Tongue (tissue), 3 donors: ENCODE results near the gene RIPK3. TPM values are rescaled to one million over a fixed set of nuclear protein-coding genes. Genes with fewer than 3 reads are reported as not detected.

Experiments used
- DNase-seq: peaks from one replicate; pipeline ENCODE4 v3.0.0-alpha.2; 2015
- small RNA-seq: library from RNA; depleted of rRNA; stranded (forward); fragments of <200 nt; gene quantifications from one replicate; pipeline ENCODE3, GENCODE V24; 2014; ENCODE audit warnings: low replicate concordance
- total RNA-seq: library from RNA; depleted of rRNA; stranded (reverse); fragments of >200 nt; gene quantifications from one replicate; pipeline ENCODE4 v1.2.3, GENCODE V29; 2014

Gene RIPK3
- total RNA-seq, 1 donor from 2014 or later, result 5.5 TPM

DNA sequence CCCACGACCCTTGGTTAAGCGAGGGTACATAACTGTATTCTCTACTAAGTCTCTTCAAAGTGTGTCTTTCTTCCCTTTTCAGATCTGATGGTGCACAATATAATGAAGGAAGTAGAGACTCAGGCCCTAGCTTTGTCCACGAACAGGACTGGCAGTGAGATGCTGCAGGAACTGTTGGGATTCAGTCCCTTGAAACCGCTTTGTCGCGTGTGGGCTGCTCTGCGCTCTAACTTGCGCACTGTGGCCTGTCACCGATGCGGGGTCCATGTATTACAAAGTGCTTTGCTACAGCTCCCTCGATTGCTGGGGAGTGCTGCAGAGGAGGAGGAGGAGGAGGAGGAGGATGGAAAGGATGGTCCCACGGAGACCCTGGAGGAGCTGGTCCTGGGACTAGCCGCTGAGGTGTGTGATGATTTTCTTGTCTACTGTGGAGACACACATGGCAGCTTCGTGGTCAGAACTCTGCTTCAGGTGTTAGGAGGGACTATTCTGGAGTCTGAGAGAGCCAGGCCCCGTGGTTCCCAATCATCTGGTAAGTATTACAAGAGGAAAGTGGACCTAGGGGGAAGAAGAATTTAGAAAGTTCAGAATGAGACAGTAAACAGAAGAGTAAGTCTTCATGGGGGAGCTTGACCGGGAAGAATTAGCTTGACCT, 39.3 kb downstream of the RIPK3 start:
- DNase-seq, result no peak

DNA sequence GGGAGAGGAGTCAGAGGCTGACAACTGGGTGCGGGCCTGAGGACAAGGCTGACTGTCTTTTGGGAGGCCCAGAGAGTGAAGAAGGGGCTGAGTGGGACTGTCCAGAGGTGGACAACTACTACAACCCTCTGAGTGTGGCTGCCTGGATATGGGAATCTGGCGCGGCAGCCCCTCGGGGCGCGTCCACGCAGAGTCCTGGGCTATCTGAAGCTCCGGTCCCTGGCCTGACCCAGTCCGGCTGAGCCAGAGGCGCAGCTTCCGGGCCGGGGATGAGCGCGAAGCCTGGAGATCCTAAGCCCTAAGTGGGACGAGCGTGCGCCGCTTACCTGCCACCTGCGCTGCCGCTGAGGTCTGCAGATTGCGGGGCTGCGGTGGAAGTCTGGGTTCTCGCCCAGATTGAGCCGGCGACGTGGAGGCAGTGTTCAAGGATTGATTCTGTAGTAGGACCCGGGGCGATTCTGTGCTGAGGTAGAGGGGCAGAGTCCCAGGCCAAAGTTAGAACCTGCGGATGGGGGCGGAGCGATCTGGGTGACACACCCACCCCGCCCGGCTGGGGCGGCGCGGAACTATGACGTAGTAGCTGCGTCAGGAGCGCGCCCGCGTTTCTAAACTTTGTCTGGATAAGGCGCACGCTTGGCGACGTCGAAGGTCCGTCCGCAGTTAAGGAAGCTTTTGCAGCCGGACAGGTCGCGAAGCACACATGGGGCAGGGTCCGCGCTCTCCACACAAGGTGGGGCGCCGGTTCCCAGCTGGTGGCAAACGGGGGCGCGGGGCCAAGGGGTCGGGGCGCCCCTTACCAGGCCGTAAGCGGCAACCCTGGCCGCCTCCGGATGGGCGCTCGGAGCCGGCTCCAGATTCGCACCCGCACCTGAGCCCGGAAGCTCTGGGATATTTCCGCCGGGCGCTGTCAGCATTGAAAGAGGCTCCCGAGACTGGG, 40.3 kb downstream of the RIPK3 start, which contains the start of the genes DHRS1 and NOP9:
DHRS1 (minus strand) TSS at position 526 of the 937 bp plus-strand sequence. CDS start 674 bp downstream, outside the sequence.
NOP9 (plus strand) TSS at position 596 of the 937 bp plus-strand sequence; CDS start at position 701, 105 bp downstream.
- peak; percentile 96 for DNase-seq

GRCh38 chr14:24298892-24299254, 40.9 kb downstream of the RIPK3 start:
- no peak for DNase-seq

- peak; percentile 37 for DNase-seq
Measured at GRCh38 chr14:24297190-24297964, 42.4 kb downstream of the RIPK3 start.

DNA sequence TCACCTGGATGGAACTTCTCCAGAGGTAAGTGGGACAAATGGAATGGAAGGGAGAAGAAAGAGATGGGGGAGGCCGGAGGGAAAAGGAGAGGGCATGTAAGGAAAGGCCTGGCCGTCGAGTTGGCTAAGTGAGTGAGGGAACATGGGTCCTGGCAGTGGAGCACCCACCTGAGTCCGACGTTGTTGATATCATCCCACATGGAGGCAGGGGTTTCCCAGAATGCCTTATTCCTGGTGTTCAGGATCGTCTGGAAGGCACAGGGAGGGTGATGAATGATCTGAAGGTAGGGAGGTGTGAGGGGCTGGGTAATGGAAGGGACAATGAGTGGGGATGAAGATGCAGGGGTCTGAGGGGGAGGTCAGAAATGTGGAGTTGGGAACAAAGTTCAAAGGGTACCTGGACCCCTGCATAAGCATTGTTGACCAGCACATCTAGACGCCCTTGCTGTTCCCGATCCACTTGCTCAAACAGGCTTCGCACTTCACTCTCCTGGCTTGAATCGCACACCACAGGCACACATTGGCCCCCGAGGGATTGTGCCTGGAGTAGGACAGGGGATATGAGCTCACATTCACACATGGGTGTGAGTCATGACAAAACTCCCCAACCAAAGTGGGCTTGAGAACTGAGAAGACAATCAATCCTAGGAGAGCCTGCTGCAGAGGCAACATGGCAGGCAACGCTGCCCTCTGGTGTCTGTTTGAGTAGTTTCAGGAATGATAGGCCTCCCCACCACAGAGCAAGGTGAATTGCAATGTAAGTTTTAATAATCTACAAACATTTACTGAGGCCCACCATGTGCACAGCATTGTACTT, 43.2 kb downstream of the RIPK3 start:
- DNase-seq, result peak; percentile 83

- no peak for DNase-seq
Measured at GRCh38 chr14:24293525-24293924, 46.3 kb downstream of the RIPK3 start.

- DNase-seq, result no peak
Measured at GRCh38 chr14:24292118-24292807, 47.5 kb downstream of the RIPK3 start.

DNA sequence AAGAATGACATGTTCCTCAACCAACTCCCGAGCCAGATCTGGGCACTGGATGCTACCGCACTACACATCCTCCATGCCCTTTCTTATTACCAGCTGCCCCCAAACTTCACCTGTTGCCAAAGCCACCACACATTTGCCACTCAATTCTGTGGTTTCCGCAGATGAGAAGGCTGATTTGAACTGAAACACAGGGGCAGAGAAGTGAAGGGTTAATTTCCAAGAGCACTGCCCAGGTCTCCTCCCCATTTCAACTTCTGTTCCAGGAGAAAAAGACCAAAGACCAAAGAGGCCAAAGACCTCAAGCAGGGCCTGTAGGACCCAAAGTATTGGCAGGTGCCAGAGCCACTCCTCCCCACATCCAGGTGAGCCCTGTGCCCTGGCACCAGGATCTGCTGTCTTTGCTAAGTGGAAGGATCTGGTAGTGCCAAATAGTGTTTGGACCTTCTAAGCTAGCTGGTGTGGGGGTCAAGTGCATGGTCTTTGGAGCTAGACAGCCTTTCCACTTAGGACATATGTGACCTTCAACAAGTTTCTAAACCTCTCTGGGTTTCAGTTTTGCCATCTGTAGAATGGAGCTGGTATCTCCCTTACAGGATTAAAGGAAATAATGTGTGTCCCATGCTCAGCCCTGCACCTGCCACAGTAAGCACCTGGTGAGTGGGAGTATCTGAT, 48.2 kb downstream of the RIPK3 start:
- no peak for DNase-seq

DNA sequence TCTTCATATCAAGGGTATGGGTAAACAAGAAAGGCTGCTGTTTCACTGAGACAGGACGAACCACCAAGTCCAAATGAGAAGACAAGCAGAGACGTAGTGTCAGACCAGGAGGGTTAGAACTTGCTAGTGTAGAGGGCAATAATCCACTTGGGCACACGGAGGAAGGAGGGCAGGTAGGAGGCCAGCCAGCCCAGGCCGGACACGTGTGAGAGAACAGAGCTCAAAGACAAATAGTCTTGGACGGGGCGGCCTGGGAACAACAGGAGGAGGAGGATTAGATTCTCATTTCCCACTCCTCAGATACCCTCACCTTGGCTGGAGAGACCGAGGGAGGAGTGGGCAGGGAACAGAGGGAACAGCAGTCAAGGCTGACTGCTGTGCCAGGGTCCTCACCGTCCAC, 49.0 kb downstream of the RIPK3 start:
- DNase-seq, result no peak

- DNase-seq, result no peak
Measured at GRCh38 chr14:24289649-24290280, 50.0 kb downstream of the RIPK3 start.

- no peak for DNase-seq
Measured at GRCh38 chr14:24286996-24287395, 52.8 kb downstream of the RIPK3 start.

Small RNA genes lying within 50 kb of the gene (small RNA-seq; reads per million reads assigned to genes)
- gene RF00026, result not detected

Other genes starting within 250 kb of the RIPK3 start
- gene PCK2, start 245.7 kb downstream of the RIPK3 start, total RNA-seq, result 2.9 TPM
- 80.3 TPM for gene DCAF11, start 225.2 kb downstream of the RIPK3 start, total RNA-seq
- 2.4 TPM for gene NRL, start 225.0 kb downstream of the RIPK3 start, total RNA-seq
- gene FITM1, start 209.3 kb downstream of the RIPK3 start, total RNA-seq, result 132 TPM
- 73.5 TPM for gene PSME1, start 203.8 kb downstream of the RIPK3 start, total RNA-seq
- 18.1 TPM for gene EMC9, start 198.4 kb downstream of the RIPK3 start, total RNA-seq
- gene PSME2, start 193.4 kb downstream of the RIPK3 start, total RNA-seq, result 35.5 TPM
- gene RNF31, start 192.5 kb downstream of the RIPK3 start, total RNA-seq, result 38.2 TPM
- gene IRF9, start 178.7 kb downstream of the RIPK3 start, total RNA-seq, result 34.6 TPM
- 8.6 TPM for gene REC8, start 167.9 kb downstream of the RIPK3 start, total RNA-seq
- 30.8 TPM for gene IPO4, start 151.2 kb downstream of the RIPK3 start, total RNA-seq
- gene TM9SF1, start 144.6 kb downstream of the RIPK3 start, total RNA-seq, result 52.9 TPM
- not detected for gene TSSK4, start 134.3 kb downstream of the RIPK3 start, total RNA-seq
- gene CHMP4A, start 126.5 kb downstream of the RIPK3 start, total RNA-seq, result 47.6 TPM
- 12.9 TPM for gene MDP1, start 123.9 kb downstream of the RIPK3 start, total RNA-seq
- 77.0 TPM for gene NEDD8, start 107.6 kb downstream of the RIPK3 start, total RNA-seq
- gene GMPR2, start 107.1 kb downstream of the RIPK3 start, total RNA-seq, result 102 TPM
- 33.8 TPM for gene TINF2, start 97.4 kb downstream of the RIPK3 start, total RNA-seq
- gene TGM1, start 76.8 kb downstream of the RIPK3 start, total RNA-seq, result 29.0 TPM
- 16.5 TPM for gene RABGGTA, start 68.4 kb downstream of the RIPK3 start, total RNA-seq
- gene DHRS1, start 40.2 kb downstream of the RIPK3 start, total RNA-seq, result 13.0 TPM
- 24.5 TPM for gene NOP9, start 40.1 kb downstream of the RIPK3 start, total RNA-seq
- 14.6 TPM for gene CIDEB, start 32.0 kb downstream of the RIPK3 start, total RNA-seq
- 19.3 TPM for gene LTB4R2, start 29.9 kb downstream of the RIPK3 start, total RNA-seq
- 8.8 TPM for gene LTB4R, start 28.5 kb downstream of the RIPK3 start, total RNA-seq
- gene ADCY4, start 4.9 kb downstream of the RIPK3 start, total RNA-seq, result 16.7 TPM
- gene NFATC4, start 28.2 kb upstream of the RIPK3 start, total RNA-seq, result 56.6 TPM
- 35.1 TPM for gene NYNRIN, start 59.0 kb upstream of the RIPK3 start, total RNA-seq
- 1.3 TPM for gene CBLN3, start 89.7 kb upstream of the RIPK3 start, total RNA-seq
- gene KHNYN, start 90.0 kb upstream of the RIPK3 start, total RNA-seq, result 56.6 TPM
- gene SDR39U1, start 102.8 kb upstream of the RIPK3 start, total RNA-seq, result 20.5 TPM
- gene CMA1, start 168.3 kb upstream of the RIPK3 start, total RNA-seq, result not detected
- gene CTSG, start 236.3 kb upstream of the RIPK3 start, total RNA-seq, result 4.3 TPM